8988T (cell line): ENCODE measurements around the gene IL10RA.

Source experiments
- DNase-seq: peaks from one replicate; pipeline ENCODE4 v3.0.0; 2011

The IL10RA gene

GRCh38 chr11:118048472-118049370, 62.5 kb downstream of the IL10RA start:
- no peak for DNase-seq

- no peak for DNase-seq
Observed at GRCh38 chr11:118049771-118050170, 63.6 kb downstream of the IL10RA start.

- DNase-seq: no peak
Observed at GRCh38 chr11:118050208-118050891, 64.2 kb downstream of the IL10RA start.
